ENCODE results near the gene C8A. TPM values are rescaled to one million over a fixed set of nuclear protein-coding genes. Genes with fewer than 3 reads are reported as not detected.

The C8A gene
- total RNA-seq, 1 donor = not detected

DNA sequence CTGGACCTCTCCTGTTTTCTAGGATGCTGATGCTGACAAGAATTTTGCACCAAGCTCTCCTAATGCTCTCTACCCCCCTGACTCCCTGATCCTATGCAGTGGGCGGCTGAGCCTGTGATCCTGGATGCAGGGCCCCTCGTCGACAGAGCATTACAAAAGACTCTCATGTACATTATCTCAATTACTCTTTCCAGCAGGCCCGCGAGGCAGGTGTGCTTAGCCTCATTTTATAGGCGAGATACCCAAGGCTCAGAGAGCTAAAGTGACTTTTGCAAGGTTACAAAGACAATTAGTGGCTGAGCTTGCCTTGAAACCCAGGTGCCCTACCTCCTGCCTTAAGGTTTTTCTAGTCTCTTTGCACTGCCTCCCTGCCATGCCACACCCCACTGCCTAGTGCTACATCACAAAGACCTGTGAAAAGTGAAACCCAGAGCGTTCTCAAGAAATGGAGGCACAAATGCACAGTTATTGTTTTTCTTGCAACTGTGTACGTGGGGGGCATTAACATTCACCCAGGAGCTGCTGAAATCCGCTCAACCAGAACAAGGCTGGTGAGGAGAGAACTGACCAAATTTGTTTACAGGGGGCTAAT is 10.0 kb upstream of the C8A start:
- H2AFZ ChIP-seq (ENCODE audit: low read length) = no peak overlapping the region
- H3K27ac ChIP-seq (ENCODE audit: low read depth, low read length) = no peak overlapping the region
- H3K4me3 ChIP-seq (ENCODE audit: insufficient read depth, low read length) = no peak overlapping the region
- H3K4me1 ChIP-seq (ENCODE audit: insufficient read depth, low read length) = no peaks in the 10 kb centered on the region
- no peak overlapping the region for H3K4me2 ChIP-seq (ENCODE audit: insufficient read depth, low read length)
- H3K9me3 ChIP-seq (ENCODE audit: low read depth, low read length) = no peaks in the 10 kb centered on the region
- H4K20me1 ChIP-seq (ENCODE audit: insufficient read depth, low read length) = no peaks in the 10 kb centered on the region
- no peak for DNase-seq (ENCODE audit: insufficient read length, low spot score, missing footprints)
- TF ChIP-seq CTCF (IDR thresholded peaks at IDR 0.05; ENCODE audit: extremely low read depth, low read depth, low read length) = no peak
- H3K27me3 ChIP-seq (ENCODE audit: insufficient read depth, low read length) = no peaks in the 10 kb centered on the region
- no peaks in the 10 kb centered on the region for H3K79me2 ChIP-seq (ENCODE audit: insufficient read depth, low read length)
- no peaks in the 10 kb centered on the region for H3K36me3 ChIP-seq (ENCODE audit: insufficient read depth, low read length)

DNA sequence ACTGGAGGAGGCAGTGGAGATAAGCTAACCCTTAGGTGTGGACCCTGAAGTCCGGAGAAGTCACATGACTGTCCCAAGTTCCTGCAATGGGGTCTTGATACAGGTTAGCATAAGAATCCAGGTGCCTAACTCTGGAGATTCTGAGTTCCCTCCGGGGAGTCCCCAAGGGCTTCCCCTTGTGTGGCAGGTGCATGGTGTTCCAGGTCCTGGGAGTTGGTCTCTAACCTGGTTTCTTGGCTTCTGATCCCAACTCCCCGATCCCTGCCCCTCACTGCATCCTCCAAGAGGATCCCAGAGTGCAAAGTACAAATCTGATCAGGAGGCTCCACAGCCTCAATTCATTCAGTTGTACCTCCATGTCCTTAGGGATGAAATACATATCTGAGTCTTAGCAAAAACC is 9.3 kb upstream of the C8A start:
- DNase-seq (ENCODE audit: insufficient read length, low spot score, missing footprints) = no peak
- no peak overlapping the region for H2AFZ ChIP-seq (ENCODE audit: low read length)
- no peaks in the 10 kb centered on the region for H4K20me1 ChIP-seq (ENCODE audit: insufficient read depth, low read length)
- no peak overlapping the region for H3K4me3 ChIP-seq (ENCODE audit: insufficient read depth, low read length)
- no peak for TF ChIP-seq CTCF (IDR thresholded peaks at IDR 0.05; ENCODE audit: extremely low read depth, low read depth, low read length)
- H3K79me2 ChIP-seq (ENCODE audit: insufficient read depth, low read length) = no peaks in the 10 kb centered on the region
- H3K4me2 ChIP-seq (ENCODE audit: insufficient read depth, low read length) = no peak overlapping the region
- no peaks in the 10 kb centered on the region for H3K27me3 ChIP-seq (ENCODE audit: insufficient read depth, low read length)
- no peak overlapping the region for H3K27ac ChIP-seq (ENCODE audit: low read depth, low read length)
- H3K4me1 ChIP-seq (ENCODE audit: insufficient read depth, low read length) = no peaks in the 10 kb centered on the region
- no peaks in the 10 kb centered on the region for H3K36me3 ChIP-seq (ENCODE audit: insufficient read depth, low read length)
- no peaks in the 10 kb centered on the region for H3K9me3 ChIP-seq (ENCODE audit: low read depth, low read length)

- H2AFZ ChIP-seq (ENCODE audit: low read length) = no peak overlapping the region
- no peak for TF ChIP-seq CTCF (IDR thresholded peaks at IDR 0.05; ENCODE audit: extremely low read depth, low read depth, low read length)
- no peak overlapping the region for H3K4me2 ChIP-seq (ENCODE audit: insufficient read depth, low read length)
- no peaks in the 10 kb centered on the region for H4K20me1 ChIP-seq (ENCODE audit: insufficient read depth, low read length)
- no peaks in the 10 kb centered on the region for H3K79me2 ChIP-seq (ENCODE audit: insufficient read depth, low read length)
- no peak overlapping the region for H3K4me3 ChIP-seq (ENCODE audit: insufficient read depth, low read length)
- DNase-seq (ENCODE audit: insufficient read length, low spot score, missing footprints) = no peak
- no peaks in the 10 kb centered on the region for H3K27me3 ChIP-seq (ENCODE audit: insufficient read depth, low read length)
- no peaks in the 10 kb centered on the region for H3K4me1 ChIP-seq (ENCODE audit: insufficient read depth, low read length)
- no peak overlapping the region for H3K27ac ChIP-seq (ENCODE audit: low read depth, low read length)
- H3K36me3 ChIP-seq (ENCODE audit: insufficient read depth, low read length) = no peaks in the 10 kb centered on the region
- H3K9me3 ChIP-seq (ENCODE audit: low read depth, low read length) = no peaks in the 10 kb centered on the region
These were observed 4.8 kb upstream of the C8A start for GRCh38 chr1:56849750-56850149.

DNA sequence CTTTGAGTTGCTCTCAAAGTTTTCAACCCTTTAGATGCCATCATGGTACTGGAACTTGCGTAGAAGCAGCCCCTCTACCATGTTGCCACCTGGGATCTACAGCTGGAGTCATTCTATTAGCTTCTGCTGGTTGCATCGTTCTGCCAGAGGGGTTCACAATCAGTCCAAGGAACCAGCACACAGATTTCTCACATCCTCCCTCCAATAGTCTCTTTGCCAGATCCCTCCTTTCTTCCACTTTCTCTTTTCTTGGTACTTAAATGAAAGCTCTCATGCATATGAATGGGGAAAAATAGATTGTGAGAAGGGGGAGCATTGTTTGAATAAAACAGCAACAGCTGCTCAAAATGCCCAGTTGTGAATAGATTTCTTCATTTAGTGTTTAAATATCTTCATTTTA is 4.2 kb upstream of the C8A start:
- no peaks in the 10 kb centered on the region for H3K9me3 ChIP-seq (ENCODE audit: low read depth, low read length)
- H3K27me3 ChIP-seq (ENCODE audit: insufficient read depth, low read length) = no peaks in the 10 kb centered on the region
- TF ChIP-seq CTCF (IDR thresholded peaks at IDR 0.05; ENCODE audit: extremely low read depth, low read depth, low read length) = no peak
- no peak overlapping the region for H2AFZ ChIP-seq (ENCODE audit: low read length)
- H3K4me3 ChIP-seq (ENCODE audit: insufficient read depth, low read length) = no peak overlapping the region
- no peak for DNase-seq (ENCODE audit: insufficient read length, low spot score, missing footprints)
- H3K36me3 ChIP-seq (ENCODE audit: insufficient read depth, low read length) = no peaks in the 10 kb centered on the region
- no peak overlapping the region for H3K4me2 ChIP-seq (ENCODE audit: insufficient read depth, low read length)
- no peaks in the 10 kb centered on the region for H3K4me1 ChIP-seq (ENCODE audit: insufficient read depth, low read length)
- H4K20me1 ChIP-seq (ENCODE audit: insufficient read depth, low read length) = no peaks in the 10 kb centered on the region
- H3K27ac ChIP-seq (ENCODE audit: low read depth, low read length) = no peak overlapping the region
- no peaks in the 10 kb centered on the region for H3K79me2 ChIP-seq (ENCODE audit: insufficient read depth, low read length)
